Measurements from ENCODE around the gene PDGFD. TPM values are rescaled to one million over a fixed set of nuclear protein-coding genes. Genes with fewer than 3 reads are reported as not detected.

The PDGFD gene
- 0.96 TPM for total RNA-seq

- ATAC-seq (peak; percentile 64), DNase-seq (ENCODE audit: low spot score) (no peak)
Measured at GRCh38 chr11:104164028-104164520, at the start of gene PDGFD. TSS of gene PDGFD (minus strand) at chr11:104164147.

GRCh38 chr11:104206936-104207335 is 43.0 kb upstream of the PDGFD start:
- DNase-seq (ENCODE audit: low spot score) (no peak), ATAC-seq (no peak)

GRCh38 chr11:104205838-104206237 is 41.9 kb upstream of the PDGFD start:
- DNase-seq (ENCODE audit: low spot score) (no peak), ATAC-seq (no peak)

GRCh38 chr11:104200688-104201087 is 36.7 kb upstream of the PDGFD start:
- DNase-seq (ENCODE audit: low spot score) = no peak
- no peak for ATAC-seq

- DNase-seq (ENCODE audit: low spot score) = no peak
- ATAC-seq = no peak
Measured at GRCh38 chr11:104199053-104199452, 35.1 kb upstream of the PDGFD start.

- no peak for ATAC-seq
- DNase-seq (ENCODE audit: low spot score) = no peak
Measured at GRCh38 chr11:104198576-104198975, 34.6 kb upstream of the PDGFD start.

- ATAC-seq = no peak
- DNase-seq (ENCODE audit: low spot score) = no peak
Measured at GRCh38 chr11:104191124-104191523, 27.2 kb upstream of the PDGFD start.

GRCh38 chr11:104183593-104183992 is 19.6 kb upstream of the PDGFD start:
- DNase-seq (ENCODE audit: low spot score) (no peak), ATAC-seq (no peak)

GRCh38 chr11:104175769-104176168 is 11.8 kb upstream of the PDGFD start:
- DNase-seq (ENCODE audit: low spot score) (no peak), ATAC-seq (no peak)

- ATAC-seq (no peak), DNase-seq (ENCODE audit: low spot score) (no peak)
Measured at GRCh38 chr11:104169091-104169490, 5.1 kb upstream of the PDGFD start.

- no peak for ATAC-seq
- DNase-seq (ENCODE audit: low spot score) = no peak
Measured at GRCh38 chr11:104165014-104165413, 1.1 kb upstream of the PDGFD start.

GRCh38 chr11:104163100-104164027 is 583 bp downstream of the PDGFD start:
- no peak for DNase-seq (ENCODE audit: low spot score)
- ATAC-seq = no peak

- DNase-seq (ENCODE audit: low spot score) = no peak
- ATAC-seq = no peak
Measured at GRCh38 chr11:104161751-104162450, 2.0 kb downstream of the PDGFD start.

- no peak for ATAC-seq
- DNase-seq (ENCODE audit: low spot score) = no peak
Measured at GRCh38 chr11:104159356-104159755, 4.6 kb downstream of the PDGFD start.

- ATAC-seq (no peak), DNase-seq (ENCODE audit: low spot score) (no peak)
Measured at GRCh38 chr11:104155375-104155774, 8.6 kb downstream of the PDGFD start.

- DNase-seq (ENCODE audit: low spot score) = no peak
- ATAC-seq = no peak
Measured at GRCh38 chr11:104154296-104154695, 9.7 kb downstream of the PDGFD start.

- ATAC-seq (no peak), DNase-seq (ENCODE audit: low spot score) (no peak)
Measured at GRCh38 chr11:104152941-104153505, 10.9 kb downstream of the PDGFD start.

GRCh38 chr11:104151404-104152204 is 12.3 kb downstream of the PDGFD start:
- no peak for DNase-seq (ENCODE audit: low spot score)

GRCh38 chr11:104148706-104149105 is 15.2 kb downstream of the PDGFD start:
- no peak for DNase-seq (ENCODE audit: low spot score)
- ATAC-seq = no peak

More at GRCh38 chr11:104151404-104152204, 12.3 kb downstream of the PDGFD start:
- no peak for ATAC-seq

- no peak for ATAC-seq
Measured at GRCh38 chr11:104148074-104148473, 15.9 kb downstream of the PDGFD start.

GRCh38 chr11:104146943-104147342 is 17.0 kb downstream of the PDGFD start:
- no peak for ATAC-seq
- DNase-seq (ENCODE audit: low spot score) = no peak

More at GRCh38 chr11:104148074-104148473, 15.9 kb downstream of the PDGFD start:
- no peak for DNase-seq (ENCODE audit: low spot score)
